ENCODE measurements around the gene MXRA8. TPM values are rescaled to one million over a fixed set of nuclear protein-coding genes. Genes with fewer than 3 reads are reported as not detected.
A peak's percentile ranks its signal among the peaks of the same experiment; 100 is the strongest.

MXRA8 gene
- total RNA-seq, 4 donors from 2014 or later, result 34.1 to 76.1 (median 35.9) TPM

DNA sequence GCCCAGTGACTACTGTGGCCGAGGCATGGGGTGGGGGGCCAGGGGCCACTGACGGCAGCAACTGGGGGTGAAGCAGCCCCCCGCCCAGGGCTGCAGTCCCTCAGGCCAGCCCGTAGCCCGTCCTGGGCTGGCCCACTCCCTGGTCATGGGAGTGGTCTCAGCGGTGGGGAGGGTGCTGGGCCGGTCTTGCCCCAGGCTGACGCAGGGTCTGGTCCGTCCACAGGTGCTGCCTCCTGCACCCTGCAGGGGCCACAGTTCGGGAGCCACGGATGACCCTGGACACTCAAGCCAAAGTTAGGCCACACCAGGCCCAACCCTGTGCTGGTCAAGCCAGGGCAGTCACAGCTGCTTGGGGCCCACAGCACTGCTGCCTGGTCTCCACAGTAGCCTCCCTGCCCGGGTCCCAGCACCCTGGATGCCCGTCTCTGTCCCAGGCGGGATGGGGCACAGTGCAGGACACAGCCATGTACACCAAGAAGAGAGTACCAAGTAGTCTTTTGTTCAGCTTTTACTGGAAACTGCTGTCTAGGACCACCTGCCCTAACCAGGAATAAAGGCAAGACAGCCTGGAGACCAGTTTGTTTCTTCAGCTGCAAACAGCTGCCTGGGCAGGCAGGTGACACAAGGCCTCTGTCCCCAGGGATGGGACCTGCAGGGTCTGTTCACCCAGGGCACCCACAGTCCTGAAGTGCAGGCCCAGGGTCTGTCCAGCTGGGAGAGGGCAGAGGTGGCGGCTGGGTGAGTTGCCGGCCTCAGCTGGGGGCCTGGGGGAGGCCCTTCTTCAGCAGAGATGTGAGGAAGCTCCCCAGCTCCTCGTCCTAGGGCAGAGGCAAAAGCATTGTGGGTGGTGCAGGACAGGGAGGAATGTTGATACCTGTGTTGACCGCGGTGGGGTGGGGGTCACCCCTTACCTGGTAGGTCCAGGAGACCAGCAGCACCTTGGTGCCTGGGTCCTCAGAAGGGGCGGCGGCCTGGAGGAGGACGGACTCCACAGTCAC lies 46.9 kb downstream of the MXRA8 start:
- DNase-seq (ENCODE audit: low spot score in 2 of 2), result no peak
- 85 to 93% methylated on average over 11 to 19 of the region's 22 CpGs for WGBS, 2 donors
- TF ChIP-seq, protein P1, sequence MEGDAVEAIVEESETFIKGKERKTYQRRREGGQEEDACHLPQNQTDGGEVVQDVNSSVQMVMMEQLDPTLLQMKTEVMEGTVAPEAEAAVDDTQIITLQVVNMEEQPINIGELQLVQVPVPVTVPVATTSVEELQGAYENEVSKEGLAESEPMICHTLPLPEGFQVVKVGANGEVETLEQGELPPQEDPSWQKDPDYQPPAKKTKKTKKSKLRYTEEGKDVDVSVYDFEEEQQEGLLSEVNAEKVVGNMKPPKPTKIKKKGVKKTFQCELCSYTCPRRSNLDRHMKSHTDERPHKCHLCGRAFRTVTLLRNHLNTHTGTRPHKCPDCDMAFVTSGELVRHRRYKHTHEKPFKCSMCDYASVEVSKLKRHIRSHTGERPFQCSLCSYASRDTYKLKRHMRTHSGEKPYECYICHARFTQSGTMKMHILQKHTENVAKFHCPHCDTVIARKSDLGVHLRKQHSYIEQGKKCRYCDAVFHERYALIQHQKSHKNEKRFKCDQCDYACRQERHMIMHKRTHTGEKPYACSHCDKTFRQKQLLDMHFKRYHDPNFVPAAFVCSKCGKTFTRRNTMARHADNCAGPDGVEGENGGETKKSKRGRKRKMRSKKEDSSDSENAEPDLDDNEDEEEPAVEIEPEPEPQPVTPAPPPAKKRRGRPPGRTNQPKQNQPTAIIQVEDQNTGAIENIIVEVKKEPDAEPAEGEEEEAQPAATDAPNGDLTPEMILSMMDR (IDR thresholded peaks at IDR 0.05), result no peak
- no peak for TF ChIP-seq POLR2A (IDR thresholded peaks at IDR 0.05)
- H3K4me3 ChIP-seq (ENCODE audit: low read depth, poor library complexity, severe bottlenecking), result no peak overlapping the region
- intact Hi-C loops (cut with DNase I; ENCODE audit: low total_unique reads), result no loop called here

DNA sequence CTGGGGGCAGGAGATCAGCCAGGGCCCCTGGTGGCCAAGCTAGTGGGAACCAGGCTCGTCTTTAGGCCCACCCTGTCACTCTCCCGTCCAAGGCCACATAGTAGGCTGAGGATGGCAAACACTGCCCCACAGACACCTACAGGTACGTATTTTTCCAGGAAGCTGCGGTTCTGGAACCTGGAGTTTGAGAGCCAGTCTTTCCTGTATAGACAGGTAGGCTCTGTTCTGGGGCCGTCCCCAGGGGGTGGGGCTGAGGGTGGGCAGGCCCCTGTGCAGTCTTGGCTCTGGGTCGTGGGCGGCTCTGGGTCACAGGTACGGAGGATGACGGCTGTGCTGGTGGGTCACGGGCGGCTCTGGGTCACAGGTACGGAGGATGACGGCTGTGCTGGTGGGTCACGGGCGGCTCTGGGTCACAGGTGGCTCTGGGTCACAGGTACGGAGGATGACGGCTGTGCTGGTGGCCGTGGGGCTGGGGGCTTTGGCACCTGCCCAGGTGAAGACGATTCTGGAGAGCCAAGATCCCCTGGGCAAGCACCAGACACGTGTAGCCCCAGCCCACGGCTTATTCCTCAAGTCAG lies 47.8 kb downstream of the MXRA8 start:
- TF ChIP-seq, protein P1 (IDR thresholded peaks at IDR 0.05), result no peak
- WGBS, 2 donors, result 55 to 59% methylated on average over 15 to 21 of the region's 21 CpGs
- no peak overlapping the region for H3K4me3 ChIP-seq (ENCODE audit: low read depth, poor library complexity, severe bottlenecking)
- no peak for DNase-seq (ENCODE audit: low spot score in 2 of 2)
- intact Hi-C loops (cut with DNase I; ENCODE audit: low total_unique reads), result no loop called here

DNA sequence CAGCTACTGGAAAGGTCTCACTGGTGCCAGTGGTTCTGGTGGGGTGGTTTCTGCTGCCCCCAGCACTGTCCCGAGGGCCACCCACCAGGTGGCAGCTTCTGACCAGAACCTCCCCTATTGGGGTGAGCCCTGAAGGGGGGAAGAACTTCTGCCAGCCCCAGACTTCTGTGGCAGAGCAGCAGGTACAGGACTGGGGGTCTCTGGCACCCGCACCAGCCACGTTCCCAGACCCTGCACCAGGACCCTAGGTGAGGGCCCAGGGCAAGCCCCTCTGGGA lies 48.3 kb downstream of the MXRA8 start:
- no peak overlapping the region for H3K4me3 ChIP-seq (ENCODE audit: low read depth, poor library complexity, severe bottlenecking)
- TF ChIP-seq, protein P1 (IDR thresholded peaks at IDR 0.05), result no peak
- TF ChIP-seq POLR2A (IDR thresholded peaks at IDR 0.05), result no peak
- no peak for DNase-seq (ENCODE audit: low spot score in 2 of 2)
- 33 to 71% methylated on average over 1 to 3 of the region's 3 CpGs for WGBS, 2 donors
- intact Hi-C loops (cut with DNase I; ENCODE audit: low total_unique reads), result no loop called here

DNA sequence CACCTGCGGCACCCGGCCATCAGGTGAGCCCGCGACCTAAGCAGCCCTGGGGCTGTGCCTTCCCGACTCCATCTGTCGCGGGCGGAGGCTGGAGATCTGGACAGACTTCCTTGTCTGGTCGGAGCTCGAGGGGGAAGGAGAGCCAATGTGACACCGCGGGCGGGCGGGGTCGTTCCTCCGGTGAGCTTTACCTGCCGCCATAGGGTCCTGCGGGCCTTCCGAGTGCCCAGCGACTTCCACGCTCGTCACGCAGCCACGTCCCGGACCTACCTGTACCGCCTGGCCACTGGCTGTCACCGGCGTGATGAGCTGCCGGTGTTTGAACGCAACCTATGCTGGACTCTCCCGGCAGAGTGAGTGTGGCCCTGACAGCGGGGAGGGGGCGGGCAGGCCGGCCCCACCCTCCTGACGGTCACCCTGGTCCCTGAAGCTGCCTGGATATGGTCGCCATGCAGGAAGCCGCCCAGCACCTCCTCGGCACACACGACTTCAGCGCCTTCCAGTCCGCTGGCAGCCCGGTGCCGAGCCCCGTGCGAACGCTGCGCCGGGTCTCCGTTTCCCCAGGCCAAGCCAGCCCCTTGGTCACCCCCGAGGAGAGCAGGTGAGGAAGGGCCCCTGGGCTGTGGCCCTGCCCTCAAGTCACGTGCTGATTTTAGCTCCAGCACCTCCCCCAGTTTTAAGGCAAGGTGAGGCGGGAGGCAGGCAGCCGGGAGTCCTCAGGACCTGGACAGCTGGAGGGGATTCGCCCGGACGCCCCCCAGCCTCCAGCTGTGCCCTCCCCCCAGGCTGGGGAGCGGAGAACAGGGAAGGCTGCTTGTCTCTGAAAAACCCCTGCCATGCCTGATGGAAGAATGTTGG lies 48.9 kb downstream of the MXRA8 start:
- intact Hi-C loops (cut with DNase I; ENCODE audit: low total_unique reads), result no loop called here
- TF ChIP-seq, protein P1 (IDR thresholded peaks at IDR 0.05), result no peak
- no peak for TF ChIP-seq POLR2A (IDR thresholded peaks at IDR 0.05)
- WGBS, 2 donors, result 36 to 51% methylated on average over 28 to 40 of the region's 57 CpGs
- H3K4me3 ChIP-seq (ENCODE audit: low read depth, poor library complexity, severe bottlenecking), result peak overlapping the region; percentile 74
- DNase-seq (ENCODE audit: low spot score in 2 of 2), result no peak

DNA sequence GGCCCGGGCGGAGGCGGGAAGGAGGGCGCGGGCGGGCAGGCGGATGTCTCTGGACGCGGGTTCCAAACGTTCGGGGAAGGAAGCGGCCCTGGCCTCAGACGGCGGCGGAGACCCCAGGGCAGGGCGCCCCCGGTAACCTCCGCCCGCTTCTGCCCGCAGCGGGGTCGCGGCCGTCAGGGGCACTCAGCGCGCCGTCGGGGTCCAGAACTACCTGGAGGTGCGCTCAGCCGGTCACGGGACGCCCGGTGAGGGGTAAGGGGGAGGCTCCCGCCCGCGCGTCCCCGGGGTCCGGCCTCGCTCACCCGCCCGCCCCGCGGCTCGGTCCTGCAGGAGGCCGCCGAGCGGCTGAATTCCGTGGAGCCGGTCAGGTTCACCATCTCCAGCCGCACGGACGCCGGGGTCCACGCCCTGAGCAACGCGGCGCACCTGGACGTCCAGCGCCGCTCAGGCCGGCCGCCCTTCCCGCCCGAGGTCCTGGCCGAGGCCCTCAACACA lies 49.6 kb downstream of the MXRA8 start:
- peak overlapping the region; percentile 74 for H3K4me3 ChIP-seq (ENCODE audit: low read depth, poor library complexity, severe bottlenecking)
- TF ChIP-seq POLR2A (IDR thresholded peaks at IDR 0.05), result no peak
- TF ChIP-seq, protein P1 (IDR thresholded peaks at IDR 0.05), result no peak
- intact Hi-C loops (cut with DNase I; ENCODE audit: low total_unique reads), result no loop called here
- WGBS, 2 donors, result 0 to 1% methylated on average over 9 to 40 of the region's 66 CpGs
- no peak for DNase-seq (ENCODE audit: low spot score in 2 of 2)
